ENCODE data around the gene ZFAND2B.

The ZFAND2B gene

DNA sequence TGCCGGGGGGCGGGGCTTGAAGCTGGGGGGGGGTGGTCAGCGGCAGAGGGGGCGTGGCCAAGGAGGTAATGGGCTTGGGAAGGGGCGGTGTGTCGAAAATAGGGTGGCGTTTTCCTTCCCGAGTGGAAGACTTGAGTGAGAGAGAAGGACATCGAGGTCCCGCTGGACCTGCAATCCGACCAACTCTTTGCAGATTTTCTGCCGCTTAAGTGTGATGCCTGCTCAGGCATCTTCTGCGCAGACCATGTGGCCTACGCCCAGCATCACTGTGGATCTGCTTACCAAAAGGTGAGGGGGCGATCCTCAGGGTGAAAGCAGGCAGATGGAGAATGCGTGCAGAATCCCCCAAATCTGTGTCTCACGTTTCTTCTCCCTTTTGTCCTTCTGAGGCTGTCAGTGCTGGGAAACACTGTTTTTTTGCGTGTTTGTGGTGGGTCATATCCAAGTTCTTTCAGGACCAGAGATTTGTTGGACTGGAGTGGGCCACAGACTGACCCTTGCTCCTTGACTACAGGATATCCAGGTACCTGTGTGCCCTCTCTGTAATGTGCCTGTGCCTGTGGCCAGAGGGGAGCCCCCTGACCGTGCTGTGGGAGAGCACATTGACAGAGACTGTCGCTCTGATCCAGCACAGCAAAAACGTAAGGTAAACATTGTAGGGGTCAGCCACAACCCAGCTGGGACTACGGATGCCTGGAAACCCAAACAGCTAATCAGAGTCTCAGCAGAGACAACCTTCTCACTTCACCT, 727 bp downstream of the ZFAND2B start:
- no peak for DNase-seq

GRCh38 chr2:219207884-219208740, 1.5 kb downstream of the ZFAND2B start:
- DNase-seq: no peak

DNA sequence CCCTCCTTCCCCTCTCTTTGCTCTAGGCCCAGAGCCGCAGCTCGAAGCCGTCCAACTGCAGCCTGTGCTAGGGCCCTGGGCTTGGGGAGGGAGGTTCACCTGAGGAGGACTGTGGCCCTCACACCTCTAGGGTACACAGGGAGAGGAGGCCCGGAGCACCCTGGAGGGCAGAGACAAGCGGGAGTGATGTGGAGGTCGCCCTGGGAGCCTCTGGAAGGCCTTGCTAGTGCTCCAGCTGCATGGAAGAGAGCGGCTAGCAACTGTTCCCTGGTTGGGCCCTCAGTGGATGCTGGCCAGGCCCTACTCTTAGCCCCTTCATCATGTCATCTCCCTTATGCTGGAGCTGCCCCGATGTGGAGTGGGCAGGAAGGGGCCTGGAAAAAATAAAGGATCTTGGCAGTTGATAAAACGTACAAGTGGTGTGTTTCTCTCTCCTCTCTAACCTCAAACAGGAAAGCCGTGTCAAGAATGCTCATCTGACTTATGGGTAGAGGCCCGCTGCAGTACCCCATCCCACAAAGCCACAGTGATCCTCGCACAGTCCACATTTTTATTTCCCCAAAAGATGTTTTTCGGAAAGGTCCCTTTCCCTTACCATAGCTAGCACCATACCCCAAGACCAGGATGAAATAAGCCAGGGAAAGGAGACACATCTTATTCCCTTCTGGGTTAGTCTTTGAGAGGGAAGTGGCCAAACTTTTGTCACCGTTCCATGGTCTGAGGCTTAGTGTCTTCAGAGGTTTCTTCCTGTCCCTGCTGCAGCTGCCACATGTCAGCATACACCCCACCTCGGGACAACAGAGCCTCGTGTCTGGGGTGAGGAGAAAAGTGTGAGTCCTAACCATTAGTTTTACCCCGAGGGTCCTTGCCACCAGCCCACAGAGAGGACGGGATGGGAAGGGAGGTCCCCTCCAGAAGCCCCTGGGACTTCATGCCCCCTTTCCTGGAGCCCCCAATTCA, 2.9 kb downstream of the ZFAND2B start:
- DNase-seq: no peak

GRCh38 chr2:219210196-219210885, 3.8 kb downstream of the ZFAND2B start:
- no peak for DNase-seq

GRCh38 chr2:219210886-219211362, 4.3 kb downstream of the ZFAND2B start:
- no peak for DNase-seq

DNA sequence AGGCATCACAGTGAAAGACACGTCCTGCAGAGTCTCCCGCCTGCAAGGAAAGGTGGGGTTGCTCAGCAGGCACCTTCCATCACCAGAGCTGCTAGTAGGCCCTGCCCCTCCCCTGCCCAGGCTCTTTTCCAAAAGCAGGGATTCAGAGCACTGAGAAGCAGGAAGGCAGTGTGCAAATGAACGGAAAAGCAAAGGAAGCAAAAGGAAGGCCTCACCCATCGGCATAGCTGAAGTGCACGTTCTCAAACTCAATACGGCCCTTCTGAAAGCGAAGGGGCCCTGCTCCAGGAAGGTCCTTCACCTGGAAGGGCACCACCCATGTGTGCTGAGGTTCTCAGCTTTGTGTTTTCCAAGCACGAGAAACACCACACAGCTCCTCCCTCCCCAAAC, 6.4 kb downstream of the ZFAND2B start:
- no peak for DNase-seq

DNA sequence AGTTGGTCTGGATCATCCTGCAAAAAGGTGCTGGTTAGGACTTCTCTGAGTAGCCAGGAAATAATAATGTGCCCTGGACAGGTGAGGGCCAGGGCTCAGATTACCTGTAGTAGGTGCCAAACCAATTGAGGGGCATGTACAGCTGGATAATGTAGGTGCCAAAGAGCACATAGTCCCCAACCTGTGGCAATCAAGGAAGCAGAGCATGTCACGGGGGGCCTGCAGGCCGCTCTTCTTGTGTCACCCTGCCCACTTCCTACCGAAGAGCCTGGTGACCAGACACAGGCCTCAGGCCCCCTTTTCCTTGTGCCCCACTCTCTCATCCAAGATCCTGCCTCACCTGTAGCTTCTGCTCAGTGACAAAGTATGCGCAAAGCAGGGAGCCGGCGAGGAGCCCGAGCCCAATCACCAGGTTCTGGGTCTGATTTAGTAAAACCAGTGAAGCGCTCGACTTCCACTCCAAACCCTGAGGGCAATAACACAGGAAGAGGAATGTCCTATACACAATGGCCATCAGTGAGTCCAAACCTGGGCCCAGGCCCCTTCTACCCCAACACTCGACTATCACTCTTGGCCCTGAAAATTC, 7.0 kb downstream of the ZFAND2B start:
- no peak for DNase-seq

DNA sequence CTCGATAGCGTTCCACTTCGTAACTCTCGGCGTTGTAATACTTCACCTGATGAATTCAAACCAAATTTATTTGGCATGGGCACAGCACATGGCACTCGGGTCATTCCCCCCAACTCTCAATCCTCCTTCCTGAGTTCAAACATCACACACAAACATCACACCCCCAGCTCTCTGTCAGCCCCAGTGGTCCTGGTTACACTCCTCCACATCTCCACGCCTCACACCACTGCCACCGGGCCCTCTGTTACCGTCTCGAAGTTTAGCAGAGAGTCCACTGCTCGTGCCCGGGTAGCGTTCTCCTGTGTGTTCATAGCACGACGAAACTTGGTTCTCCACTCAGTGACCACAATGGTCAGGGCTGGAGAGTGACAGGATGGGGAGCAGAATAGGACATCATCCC, 7.6 kb downstream of the ZFAND2B start:
- DNase-seq: no peak

- no peak for DNase-seq
Measured at GRCh38 chr2:219214786-219215185, 8.2 kb downstream of the ZFAND2B start.

DNA sequence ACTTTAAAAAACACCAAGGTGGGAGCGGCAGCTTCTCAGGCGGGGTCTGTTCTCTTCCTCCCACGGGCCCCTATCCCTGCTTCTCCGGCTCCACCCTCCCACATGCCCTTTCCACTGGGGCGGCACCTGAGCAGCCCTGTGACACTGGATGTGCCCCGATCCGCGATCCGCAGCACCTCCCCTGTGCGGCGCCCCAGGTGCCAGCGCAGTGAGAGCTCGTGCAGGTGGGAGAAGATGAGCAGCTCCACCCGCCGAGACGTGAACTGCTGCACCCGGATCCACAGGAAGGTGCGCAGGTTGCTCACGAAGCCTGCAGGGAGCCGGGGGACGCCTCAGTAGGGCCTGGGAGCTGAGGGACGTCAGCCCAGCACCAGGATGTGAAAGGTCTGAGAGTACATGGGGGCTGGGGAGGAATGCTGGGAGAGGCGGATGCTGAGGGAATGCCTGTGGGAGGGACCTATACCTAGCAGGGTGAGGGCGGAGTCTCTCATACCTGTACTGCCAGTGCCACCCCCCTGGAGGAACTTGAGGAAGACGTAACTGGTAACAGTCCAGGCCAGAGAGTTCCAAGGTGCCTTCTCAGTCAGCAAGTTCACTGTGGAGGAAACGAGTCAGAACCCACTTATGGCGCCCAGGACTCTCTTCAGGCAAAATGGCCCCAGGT, 9.4 kb downstream of the ZFAND2B start:
- no peak for DNase-seq

DNA sequence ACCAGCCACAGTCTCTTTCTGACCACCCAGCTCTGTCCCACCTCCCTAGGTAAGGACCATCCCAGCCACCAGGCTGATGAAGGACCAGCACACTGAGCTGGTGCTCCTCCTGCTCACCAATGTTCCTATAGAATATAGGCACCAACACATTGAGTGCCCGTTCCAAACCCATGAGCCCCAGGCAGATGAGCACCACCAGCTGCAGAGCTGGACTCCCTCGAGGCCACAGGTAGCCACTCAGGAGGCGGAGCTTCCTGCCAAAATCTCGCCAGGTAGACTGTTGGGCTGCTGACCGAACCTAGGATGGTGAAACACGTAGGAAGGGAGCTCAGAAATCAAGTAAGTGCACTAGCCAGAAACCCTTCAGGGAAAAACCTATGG, 9.9 kb downstream of the ZFAND2B start:
- no peak for DNase-seq

GRCh38 chr2:219218217-219218731, 11.7 kb downstream of the ZFAND2B start:
- no peak for DNase-seq

DNA sequence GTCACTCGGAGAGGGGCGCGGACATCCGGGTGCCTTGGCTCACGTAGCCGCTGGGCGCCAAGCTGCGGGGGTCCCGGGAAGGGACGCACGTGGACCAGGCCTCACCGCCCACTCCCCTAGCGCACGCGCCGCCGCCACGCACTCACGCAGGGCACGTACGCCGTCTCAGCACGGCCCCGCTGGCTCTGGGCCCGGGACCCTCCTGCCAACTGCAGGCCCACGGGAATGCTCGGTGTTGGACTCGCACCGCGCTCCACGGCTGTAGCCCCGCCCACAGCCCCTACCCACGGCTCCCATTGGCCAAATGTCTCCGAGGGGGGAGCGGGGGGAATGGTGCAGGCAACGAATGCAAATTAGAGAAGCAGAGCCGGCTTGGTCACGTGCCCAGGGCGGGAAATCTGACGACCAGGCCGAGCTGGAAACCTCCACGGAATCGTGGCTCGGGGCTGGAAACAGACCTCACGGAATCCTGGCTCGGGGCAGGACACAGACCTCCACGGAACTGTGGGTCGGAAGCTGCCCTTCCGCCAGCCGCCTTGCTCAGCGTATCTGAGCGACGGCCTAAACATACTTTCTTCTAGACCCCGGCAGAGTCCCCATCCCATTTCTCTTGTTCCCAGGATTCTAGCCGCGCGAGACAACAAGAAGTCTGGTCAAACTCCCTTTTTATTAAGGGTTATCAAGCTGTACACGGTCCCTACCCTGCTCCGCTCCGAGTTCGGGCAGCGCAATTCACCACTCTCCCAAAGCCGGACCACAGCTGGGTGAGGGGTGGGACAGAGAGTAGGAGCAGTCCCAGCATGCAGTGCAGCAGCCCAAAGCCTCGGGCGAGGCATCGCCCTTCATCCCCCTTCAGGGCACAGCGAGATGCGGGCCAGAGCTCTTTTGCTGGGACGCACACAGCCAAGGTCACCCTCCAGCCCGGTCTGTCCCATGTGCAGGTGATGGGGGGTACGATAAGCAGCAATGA, 12.4 kb downstream of the ZFAND2B start, which contains the start of gene ABCB6:
Gene ABCB6, minus strand, starts transcription at position 227 of the 970 bp plus-strand sequence. CDS start 285 bp downstream, outside the sequence.
- peak; percentile 66 for DNase-seq

GRCh38 chr2:219219784-219220532, 13.4 kb downstream of the ZFAND2B start:
- DNase-seq: no peak

GRCh38 chr2:219220652-219221402, 14.2 kb downstream of the ZFAND2B start:
- DNase-seq: no peak

DNA sequence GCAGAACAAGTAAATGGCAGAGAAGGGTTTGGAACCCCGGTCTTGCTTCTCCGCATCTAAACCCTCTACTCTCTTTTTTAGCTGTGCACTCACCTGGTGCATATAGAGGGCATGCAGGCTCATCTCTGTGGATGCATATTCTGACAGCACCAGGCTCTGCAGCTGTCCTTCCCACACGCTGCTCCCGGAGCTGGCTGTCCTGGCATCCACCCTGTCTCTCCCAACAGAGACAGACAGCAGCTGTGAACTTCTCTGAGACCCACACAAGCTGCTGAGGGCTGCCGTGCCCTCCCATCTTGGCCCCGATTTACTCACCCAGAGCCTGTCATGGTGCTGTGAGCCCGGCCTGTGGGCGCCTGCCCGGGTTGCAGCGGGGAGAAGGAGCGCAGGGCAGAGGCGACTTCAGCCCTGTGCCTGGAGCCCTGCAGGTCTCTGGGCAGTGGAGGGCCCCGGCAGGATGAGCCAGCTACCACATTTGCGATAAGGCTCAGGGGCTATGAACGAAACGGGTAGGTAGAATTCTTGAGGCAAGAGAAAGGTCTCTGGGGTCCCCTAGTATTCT, 15.5 kb downstream of the ZFAND2B start:
- DNase-seq: no peak

GRCh38 chr2:219223831-219224610, 17.4 kb downstream of the ZFAND2B start:
- no peak for DNase-seq
